Uterus (tissue), 2 donors: ENCODE data around the gene GLI1.

Experiments
- CTCF ChIP-seq, 4 experiments: fragments of 200-600 bp in 2 of 4; fragments of 450-650 bp in 2 of 4; sonication (generic) in 2 of 4; IDR thresholded peaks; one replicate each; pipeline ENCODE4 v1.5.1; 2016 to 2019; ENCODE audit warnings: antibody characterized with exemption in 4 of 4, mild to moderate bottlenecking in 2 of 4, moderate library complexity in 1 of 4
- POLR2A ChIP-seq, 2 donors: fragments of 450-650 bp; IDR thresholded peaks; one replicate each; pipeline ENCODE4 v1.6.1; 2016; ENCODE audit warnings: antibody characterized with exemption in 2 of 2, mild to moderate bottlenecking in 1 of 2, moderate library complexity in 1 of 2

DNA sequence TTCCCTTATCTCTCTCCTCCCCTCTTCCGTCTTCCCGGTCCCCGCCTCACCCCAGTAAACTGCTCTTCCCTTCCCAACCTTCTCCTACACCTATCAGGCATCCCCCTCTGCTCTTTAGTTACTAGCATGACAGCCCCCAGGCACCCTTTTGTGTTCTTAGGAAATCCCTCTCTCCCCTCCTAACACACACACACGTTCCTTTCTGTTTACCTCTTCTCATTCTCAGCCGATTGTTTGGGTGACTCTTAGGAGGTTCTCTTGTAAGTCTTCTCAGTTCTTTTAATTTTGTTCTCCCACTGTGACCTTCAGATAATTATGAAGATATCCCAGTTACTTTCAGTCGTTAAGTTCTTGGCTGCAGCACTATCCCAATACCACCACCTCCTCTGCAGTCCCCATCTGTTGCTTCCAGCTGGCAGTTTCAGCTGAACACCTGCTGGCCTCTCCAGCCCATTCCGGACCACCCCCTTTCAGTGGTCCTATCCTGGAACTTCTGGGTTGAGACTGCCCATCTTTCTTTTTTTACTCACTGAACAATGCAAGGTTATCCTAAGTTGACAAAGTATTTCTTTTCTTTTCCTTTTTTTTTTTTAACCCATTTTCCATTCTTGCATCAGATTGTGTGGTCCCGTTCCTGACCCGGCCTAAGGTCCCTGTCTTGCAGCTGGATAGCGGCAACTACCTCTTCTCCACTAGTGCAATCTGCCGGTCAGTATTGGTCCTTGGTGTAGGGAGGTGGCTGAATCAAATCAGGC lies 29.0 kb downstream of the GLI1 start:
- TF ChIP-seq CTCF (IDR thresholded peaks at IDR 0.05) (no peak), POLR2A (IDR thresholded peaks at IDR 0.05) (no peak)
